Mesenteric fat pad (tissue), 1 donor: ENCODE measurements around the gene PLD3. TPM values are rescaled to one million over a fixed set of nuclear protein-coding genes. Genes with fewer than 3 reads are reported as not detected.

Experiments used
- DNase-seq: peaks from one replicate; pipeline ENCODE4 v3.0.0-alpha.2; 2020; ENCODE audit warnings: low spot score
- long read RNA-seq: library from polyadenylated mRNA; unstranded; transcript quantifications from one replicate; pipeline ENCODE4 v2.0.0, GENCODE V29; 2020
- total RNA-seq: library from RNA; stranded (reverse); fragmentation: NEBNext Ultra II Directional; extraction: Animal tissue kit (Norgen Biotek cat#: 25700); gene quantifications from one replicate; pipeline ENCODE4 v1.2.1, GENCODE V29; 2021
- donor health status: DM: yes; HTN: yes; CAD: no.

PLD3 gene, protein sequence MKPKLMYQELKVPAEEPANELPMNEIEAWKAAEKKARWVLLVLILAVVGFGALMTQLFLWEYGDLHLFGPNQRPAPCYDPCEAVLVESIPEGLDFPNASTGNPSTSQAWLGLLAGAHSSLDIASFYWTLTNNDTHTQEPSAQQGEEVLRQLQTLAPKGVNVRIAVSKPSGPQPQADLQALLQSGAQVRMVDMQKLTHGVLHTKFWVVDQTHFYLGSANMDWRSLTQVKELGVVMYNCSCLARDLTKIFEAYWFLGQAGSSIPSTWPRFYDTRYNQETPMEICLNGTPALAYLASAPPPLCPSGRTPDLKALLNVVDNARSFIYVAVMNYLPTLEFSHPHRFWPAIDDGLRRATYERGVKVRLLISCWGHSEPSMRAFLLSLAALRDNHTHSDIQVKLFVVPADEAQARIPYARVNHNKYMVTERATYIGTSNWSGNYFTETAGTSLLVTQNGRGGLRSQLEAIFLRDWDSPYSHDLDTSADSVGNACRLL
- 275 TPM for total RNA-seq
- long read RNA-seq, transcript PLD3-207 (13 exons, 2,140 nt), result major isoform, 18 of 357 reads
- long read RNA-seq, transcript PLD3-201 (13 exons, 1,906 nt), result minor isoform, 5 of 357 reads
- long read RNA-seq, partial matches to known transcripts, result 194 of 357 reads
- long read RNA-seq, other reads (novel, unspliced or antisense), result 135 of 357 reads

DNA sequence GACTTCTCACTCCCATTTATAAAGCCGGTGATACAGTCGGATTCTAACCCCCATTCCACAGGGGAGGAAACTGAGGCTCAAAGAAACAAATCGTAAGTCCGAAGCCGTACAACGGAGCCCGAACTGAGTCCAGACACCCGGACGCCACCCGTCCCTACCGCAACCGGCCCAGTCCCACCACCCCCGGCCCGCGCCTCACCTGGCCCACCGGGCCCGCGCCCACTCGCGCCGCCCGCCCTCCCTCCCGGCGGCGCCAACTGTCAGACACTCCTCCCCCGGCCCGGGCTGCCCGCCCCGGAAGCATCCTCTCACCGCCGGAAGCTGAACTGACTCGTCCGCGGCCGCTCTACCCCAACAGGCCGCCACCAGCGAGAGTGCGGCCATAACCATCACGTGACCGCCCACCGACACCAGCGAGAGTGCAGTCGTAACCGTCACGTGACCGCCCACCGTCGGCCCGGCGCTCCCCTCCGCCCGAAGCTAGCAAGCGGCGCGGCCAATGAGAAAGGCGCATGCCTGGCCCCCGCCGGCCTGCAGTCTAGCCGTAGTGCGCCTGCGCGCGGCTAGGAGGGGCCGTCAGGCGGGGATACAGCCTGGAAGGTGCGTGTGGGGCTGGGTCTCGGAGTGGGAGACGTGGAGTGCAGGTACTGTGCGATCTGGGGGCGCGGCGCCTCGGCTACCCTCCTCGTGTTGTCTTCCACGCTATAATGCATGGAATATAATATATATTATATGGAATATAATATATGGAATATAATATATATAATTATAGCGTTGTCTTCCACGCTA, at the start of gene PLD3, which contains the start of gene C19orf47:
Gene PLD3 (plus strand): TSS at position 571 of the 789 bp plus-strand sequence. CDS start 17,789 bp downstream, outside the sequence.
Gene C19orf47 (minus strand): TSS at position 273 of the 789 bp plus-strand sequence. CDS start 6,540 bp downstream, outside the sequence.
- DNase-seq, result peak; percentile 100

DNA sequence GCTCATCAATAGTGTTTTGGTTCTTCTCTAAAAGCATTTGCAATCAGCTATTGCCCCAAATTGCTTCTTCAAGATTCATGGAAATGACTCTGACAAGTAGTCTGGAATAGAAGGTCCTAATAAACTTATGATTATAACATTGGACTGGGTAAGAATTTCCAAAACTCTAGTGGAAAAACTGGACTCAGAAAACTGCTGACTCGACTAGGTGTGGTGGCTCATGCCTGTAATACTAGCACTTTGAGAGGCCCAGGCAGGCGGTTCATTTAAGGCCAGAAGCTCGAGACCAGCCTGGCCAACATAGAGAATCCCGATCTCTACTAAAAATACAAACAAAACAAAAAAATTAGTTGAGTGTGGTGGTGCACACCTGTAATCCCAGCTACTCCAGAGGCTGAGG, 47.8 kb upstream of the PLD3 start:
- DNase-seq, result no peak

DNA sequence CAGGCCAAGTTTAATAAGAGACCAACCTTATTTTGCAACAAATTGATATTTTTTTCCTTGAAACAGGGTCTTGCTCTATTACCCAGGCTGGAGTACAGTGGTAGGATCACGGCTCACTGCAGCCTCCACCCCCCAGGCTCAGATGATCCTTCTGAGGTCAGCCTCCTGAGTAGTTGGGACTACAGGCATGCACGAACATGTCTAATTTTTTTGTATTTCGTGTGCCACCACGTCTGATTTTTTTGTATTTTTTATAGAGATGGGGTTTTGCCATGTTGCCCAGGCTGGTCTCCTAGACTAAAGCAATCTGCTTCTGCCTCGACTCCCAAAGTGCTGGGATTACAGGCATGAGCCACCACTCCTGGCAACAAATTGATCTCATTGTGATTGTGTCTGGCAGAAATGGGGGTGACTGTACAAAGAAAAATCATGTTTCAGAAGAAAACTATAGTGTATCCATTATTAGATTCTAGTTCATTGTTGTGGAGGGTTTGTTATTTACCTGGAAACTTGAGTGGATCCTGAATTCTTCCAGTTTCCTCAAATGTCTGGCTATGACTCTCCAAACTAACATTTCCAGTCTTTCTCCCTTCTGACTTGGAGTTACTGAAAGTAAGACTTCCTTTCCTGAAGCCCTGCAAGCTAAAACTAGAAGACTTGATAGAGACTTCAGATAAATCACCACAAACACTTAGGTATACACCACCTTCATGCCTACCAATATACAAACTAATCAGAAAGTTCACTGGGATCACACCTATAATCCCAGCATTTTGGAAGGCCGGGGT, 46.1 kb upstream of the PLD3 start:
- DNase-seq, result no peak

DNA sequence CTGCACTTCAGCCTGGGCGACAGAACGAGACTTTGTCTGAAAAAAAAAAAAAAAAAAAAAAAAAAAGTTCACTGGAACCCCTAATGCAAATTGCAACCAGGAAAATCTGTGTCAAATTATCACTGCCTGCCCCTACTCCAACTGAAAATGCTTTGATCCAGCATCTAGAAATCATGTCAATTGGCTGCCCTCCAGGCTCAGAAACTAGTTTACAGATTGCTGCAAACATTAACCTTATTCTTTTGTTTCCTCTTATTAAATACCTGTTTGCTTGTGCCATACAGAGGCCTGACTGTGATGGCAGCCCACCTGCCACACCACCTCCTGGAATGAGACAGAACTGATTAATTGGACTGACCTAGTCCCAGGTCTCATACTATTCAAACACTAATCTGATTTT, 44.7 kb upstream of the PLD3 start:
- no peak for DNase-seq

DNA sequence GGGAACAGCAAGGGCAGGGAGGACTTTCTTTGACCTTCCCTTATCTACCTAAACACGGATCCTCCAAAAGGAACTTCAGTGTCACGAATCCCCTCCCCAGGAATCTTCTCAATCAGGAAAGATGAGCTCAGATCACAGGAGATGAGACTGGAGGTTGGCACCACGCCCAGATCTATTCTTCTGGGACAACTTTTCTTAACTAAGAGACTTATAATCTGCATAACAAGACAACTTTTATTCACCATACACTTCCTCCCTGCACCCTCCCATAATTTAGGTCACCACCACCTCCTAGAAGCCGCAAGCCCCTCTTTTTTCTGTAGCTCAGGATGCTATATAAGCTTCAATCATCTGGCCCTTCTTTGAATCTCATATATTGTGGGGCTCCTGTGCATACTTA, 44.2 kb upstream of the PLD3 start:
- no peak for DNase-seq

DNA sequence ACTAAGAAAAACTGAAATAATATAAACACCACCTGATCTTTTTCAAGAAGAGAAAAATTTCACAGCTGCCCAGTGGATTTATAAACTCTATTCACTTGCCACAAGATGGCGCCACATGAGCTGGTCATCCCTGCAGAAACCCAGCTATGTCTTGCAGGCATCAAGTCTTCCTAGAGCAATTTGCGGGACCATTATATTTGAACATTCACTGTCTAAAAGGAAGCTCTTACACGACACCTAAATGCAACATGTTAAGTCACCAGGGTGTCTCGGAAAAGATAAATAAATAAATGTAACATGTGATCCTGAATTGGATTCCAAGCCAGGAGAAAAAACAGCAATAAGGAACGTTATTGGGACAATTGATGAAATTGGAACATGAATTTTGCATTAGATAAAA, 43.1 kb upstream of the PLD3 start:
- DNase-seq, result no peak

DNA sequence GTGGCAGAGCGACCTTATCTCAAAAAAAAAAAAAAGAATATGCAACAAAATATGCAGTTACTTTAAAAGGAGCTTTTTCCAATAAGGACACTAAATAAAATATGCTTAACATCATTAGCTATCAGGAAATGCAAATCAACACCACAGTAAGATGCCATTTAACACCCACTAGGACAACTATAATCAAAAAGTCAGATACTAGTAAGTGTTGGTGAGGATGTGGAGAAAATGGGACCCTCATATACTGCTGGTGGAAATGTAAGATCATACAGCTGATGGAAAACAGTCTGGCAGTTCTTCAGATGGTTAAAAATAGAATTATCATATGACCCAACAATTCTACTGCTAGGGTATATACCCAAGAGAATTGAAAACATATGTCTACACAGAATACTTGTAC, 38.8 kb upstream of the PLD3 start:
- no peak for DNase-seq

DNA sequence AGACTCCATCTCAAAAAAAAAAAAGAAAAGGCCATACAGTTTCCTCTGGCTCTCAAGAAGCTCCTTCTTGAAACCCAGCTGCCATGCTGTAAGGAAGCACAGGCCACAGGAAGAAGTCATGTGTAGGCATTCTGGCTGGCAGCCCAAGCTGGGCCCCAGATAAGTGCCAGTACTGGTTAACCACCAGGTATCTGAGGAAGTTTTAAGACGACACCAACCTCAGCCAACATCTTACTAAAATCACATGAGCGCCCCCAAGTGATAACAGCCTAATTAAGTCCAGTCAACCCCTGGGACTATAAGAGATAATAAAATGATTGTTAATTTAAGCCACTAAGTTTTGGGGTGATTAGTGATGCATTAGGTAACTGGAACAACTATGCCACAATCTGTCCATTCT, 36.0 kb upstream of the PLD3 start:
- no peak for DNase-seq

DNA sequence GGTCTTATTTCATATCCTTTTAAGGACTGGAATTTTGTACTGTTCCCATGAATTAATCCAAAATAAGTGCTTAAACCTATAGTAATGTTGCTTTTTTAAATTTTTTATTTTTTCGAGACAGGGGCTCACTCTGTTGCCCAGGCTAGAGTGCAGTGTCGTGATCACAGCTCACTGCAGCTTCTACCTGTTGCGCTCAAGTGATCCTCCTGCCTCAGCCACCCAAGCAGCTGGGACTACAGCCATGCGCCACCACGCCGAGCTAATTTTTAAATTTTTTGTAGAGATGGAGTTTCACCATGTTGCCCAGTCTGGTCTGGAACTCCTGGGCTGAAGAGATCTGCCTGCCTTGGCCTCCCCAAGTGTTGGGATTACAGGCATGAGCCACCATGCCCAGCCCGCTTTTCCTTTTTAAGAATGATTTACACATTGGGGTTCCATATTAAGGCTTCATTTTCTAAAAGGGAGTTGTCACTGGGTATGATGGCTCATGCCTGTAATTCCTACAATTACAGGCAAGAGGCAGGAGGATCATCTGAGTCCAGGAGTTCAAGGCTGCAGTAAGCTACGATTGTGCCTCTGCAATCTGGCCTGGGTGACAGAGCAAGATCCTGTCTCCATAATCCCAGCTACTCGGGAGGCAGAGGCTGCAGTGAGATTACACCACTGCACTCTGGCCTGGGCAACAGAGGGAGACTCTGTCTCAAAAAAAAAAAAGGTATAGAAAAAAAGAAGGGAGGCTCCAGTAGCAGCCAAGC, 35.1 kb upstream of the PLD3 start:
- DNase-seq, result no peak

DNA sequence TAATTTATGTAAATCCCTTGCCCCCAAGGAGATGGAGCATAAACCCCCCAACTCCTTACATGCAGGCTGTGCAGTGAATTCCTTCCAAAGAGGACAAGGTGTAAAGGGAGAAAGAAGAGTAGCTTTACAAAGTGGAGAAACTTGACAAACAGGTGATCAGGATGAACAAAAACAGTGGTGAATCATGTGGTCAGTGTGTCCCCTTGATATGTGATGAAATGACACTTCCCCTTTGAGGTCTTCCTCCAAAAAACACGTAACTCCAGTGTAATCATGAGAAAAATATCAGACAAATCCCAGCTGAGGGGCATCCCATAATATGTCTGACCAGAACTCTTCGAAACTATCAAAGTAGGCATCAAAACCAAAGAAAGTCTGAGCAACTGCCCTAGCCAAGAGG, 33.8 kb upstream of the PLD3 start:
- no peak for DNase-seq

DNA sequence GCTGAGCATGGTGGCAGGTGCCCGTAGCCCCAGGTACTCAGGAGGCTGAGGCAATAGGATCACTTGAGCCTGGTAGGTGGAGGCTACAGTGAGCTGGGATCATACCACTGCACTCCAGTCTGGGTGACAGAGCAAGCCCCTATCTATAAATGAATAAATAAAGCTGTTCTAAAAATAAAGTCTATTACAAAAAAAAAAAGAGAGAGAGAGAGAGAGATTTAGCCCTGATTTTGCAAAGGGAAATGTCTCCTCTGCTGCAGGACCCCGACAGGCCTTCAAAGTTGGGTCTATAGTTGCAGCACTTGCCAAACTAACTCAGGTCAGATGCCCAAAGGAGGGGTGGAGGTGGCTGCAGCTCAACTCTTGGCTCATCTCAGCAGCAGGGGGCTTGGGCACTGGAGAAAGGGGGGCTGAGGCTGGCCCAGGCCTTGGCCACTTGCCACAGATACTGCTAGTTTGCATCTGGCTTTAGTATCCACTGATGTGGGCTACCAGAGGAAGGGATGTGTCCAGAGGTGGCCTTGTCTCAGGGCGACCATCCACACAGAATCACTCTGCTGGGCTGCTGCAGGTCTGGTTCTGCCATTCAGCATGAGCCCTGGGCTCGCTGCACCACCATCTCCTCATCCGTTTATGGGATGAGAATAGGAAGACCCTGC, 32.6 kb upstream of the PLD3 start:
- DNase-seq, result no peak

DNA sequence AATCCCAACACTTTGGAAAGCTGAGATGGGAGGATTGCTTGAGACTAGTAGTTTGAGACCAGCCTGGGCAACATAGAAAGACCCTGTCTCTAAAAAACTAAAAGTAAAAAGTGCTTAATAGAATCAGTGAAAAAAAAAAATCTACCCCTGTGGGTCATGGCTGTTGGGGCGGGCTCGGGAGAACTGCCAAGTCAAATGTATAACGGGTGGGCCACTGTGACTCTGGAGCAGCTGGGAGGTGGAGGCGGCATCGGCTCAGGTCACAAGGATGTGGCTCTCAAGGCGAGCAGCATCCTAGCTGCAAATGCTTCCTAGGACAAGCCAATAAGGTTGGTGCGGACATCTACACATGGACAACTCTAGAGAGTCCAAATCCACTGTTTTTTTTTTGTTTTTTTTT, 31.2 kb upstream of the PLD3 start:
- DNase-seq, result no peak

DNA sequence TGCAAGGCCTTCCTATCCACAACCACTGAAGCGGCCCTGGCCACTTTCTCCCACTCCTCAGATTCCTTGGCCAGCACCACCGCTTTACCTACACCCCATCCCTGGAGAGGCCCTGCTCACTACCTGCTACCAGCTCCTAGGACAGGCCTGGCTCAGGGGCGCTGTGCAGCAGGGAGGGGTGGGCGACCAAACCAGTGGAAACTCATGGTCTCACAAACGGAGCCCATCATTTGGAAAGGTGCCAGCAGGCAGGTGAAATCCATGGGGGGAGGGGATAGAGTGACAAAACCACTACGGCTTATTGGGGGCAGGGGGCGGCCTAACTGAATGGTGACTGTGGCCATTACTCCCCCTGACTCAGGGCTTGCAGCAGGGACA, 27.9 kb upstream of the PLD3 start:
- DNase-seq, result no peak

DNA sequence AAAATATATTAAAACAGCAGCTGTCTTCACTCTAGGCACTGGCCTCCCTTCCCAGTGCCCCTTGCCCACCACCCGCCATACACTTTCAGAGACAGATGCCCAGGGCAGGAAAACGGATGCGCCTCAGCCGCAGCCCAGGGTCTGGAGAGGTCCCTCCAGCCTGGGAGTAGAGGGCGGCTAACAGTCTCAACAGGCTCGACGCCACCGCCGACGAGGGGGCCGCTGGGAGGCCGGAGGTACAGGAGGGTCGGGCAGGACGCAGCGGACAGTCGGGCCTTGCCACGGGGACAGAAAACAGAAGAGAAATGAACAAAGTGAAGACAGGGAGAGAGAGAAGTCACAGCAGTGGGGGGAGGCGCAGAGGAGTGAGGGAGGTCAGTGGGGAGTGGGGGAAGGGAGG, 27.4 kb upstream of the PLD3 start:
- no peak for DNase-seq

DNA sequence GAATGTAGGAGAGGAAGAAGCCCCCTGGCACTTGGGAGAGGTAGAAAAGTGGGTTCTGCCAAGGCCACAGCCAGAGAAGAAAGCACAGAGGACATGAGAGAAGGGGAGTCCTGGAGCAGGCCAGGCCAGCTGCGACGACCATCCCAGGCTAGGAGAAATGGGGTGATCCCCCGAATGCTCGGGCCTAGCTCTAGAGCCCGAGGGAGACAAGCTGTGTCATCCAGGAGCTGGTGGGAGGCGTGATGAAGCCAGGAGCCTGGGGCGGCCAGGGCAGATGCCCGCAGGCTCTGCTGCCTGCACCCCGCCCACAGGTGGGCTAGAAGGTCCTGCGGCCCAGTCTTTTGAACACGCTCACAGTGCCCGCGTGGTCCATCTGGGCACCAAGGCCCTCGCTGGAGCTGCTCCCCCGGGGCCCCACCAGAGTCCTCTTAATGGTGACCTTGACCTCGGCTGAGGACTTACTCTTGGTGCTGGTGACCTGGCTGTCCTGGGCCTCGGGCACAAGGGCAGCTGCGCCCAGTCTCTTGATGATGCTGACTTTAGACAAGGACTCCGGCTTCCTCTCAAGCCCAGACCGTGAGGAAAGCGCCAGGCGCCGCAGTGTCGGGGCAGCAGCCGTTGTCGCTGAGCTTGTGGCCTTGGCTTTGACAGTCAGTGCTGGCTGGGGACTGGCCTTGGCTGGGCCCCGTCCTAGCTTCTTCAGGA, 26.8 kb upstream of the PLD3 start:
- DNase-seq, result no peak

DNA sequence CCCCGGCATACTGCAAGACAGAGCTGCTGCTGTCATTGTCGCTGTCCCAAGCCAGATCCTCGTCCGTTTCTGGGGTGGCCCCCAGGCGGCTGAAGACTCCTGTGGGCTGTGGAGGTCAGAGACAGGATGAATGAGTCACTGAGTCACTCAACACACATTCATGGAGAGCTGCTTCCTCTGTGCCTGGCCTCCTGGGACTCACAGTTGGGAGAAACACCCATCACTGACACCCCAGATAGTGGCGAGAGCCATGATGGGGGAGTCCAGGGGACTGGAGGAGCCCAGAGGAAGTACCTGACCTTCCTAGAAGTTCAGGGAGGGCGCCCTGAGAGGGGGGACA, 26.3 kb upstream of the PLD3 start:
- DNase-seq, result no peak

DNA sequence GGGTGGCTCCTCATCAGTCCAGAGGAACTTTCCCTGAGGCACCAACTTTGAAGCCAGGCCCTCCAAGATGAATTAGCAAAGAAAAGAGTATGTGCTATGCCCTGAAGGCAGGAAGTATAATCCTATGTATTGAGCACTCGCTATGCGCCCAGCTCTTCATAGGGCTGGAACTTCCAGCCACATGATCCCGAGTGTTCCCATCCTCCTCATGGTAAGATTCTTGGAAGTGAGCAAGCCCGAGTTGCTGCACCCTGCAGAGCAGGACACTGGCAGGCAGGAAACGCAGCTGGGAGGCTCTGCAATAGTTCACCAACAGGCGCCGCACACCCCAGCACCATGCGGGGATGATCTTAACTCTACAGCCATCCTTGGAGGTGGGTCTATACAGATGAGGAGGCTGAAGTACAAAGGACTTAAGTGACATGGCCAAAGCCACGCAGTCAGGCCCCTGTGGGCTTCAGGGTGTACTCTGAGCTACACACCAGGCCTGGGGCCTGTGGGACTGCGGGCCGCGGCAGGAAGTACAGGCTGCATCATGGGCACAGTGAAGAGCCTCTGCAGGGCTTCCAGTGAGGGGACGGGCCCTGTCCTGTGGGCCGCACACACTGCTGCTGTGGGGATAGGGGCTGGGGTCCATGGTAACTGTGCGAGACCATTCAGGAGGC, 25.4 kb upstream of the PLD3 start:
- no peak for DNase-seq

DNA sequence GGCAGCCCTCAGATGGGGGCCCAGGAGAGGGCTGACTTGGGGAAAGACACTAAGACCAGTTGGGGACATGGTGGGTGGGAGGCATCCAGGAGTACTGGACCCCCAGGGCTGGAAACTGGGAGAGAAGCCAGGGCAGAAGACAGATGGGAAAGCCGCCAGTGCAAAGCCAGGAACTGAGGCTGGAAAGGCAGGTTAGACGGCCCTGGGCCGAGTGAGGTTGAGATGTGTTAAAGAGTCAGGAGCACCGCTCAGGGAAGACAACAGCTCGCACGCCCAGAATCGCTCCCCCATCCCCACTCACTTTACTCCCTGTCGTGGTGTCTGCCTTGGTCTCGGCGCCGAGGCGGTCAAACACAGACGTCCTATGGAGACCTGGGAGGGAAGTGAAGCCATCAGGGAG, 24.8 kb upstream of the PLD3 start:
- DNase-seq, result no peak

DNA sequence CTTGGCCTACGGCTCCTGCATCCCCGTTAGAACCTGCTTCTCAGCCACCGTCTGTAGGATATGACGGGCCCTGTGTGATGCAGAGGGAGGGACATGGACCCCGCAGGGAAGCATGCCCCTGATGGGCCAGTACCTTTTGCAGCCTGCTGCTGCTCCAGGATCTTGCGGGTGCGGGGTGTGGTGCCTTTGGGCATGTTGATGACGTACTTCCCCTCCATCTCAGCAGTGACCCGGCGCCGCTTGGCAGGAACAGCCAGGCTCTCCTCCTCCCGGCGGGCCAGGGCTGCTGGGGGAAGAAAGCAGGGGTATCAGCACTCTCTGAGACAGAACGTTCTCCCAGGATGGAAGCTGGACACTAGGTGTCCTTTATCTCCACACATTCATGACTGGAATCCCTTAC, 22.3 kb upstream of the PLD3 start:
- no peak for DNase-seq
